HCEC 1CT (cell line): ENCODE measurements around the gene PLEKHA7.

ENCODE experiments used
- DNase-seq: peaks from one replicate; pipeline ENCODE4 v3.0.0-alpha.2; 2017

Gene PLEKHA7

GRCh38 chr11:16834384-16834783 is 179.8 kb downstream of the PLEKHA7 start:
- no peak for DNase-seq

GRCh38 chr11:16833026-16833425 is 181.2 kb downstream of the PLEKHA7 start:
- no peak for DNase-seq

- no peak for DNase-seq
Measured at GRCh38 chr11:16832193-16832539, 182.0 kb downstream of the PLEKHA7 start.

- DNase-seq = no peak
Measured at GRCh38 chr11:16831316-16832192, 182.7 kb downstream of the PLEKHA7 start.

GRCh38 chr11:16827139-16827538 is 187.1 kb downstream of the PLEKHA7 start:
- DNase-seq = no peak

- no peak for DNase-seq
Measured at GRCh38 chr11:16825968-16826367, 188.2 kb downstream of the PLEKHA7 start.

GRCh38 chr11:16825101-16825500 is 189.1 kb downstream of the PLEKHA7 start:
- DNase-seq = no peak

- DNase-seq = peak; percentile 62
Measured at GRCh38 chr11:16820324-16821092, 193.7 kb downstream of the PLEKHA7 start.

- DNase-seq = no peak
Measured at GRCh38 chr11:16818284-16818683, 195.9 kb downstream of the PLEKHA7 start.

- DNase-seq = no peak
Measured at GRCh38 chr11:16817351-16817750, 196.9 kb downstream of the PLEKHA7 start.

- no peak for DNase-seq
Measured at GRCh38 chr11:16816358-16817270, 197.6 kb downstream of the PLEKHA7 start.

- no peak for DNase-seq
Measured at GRCh38 chr11:16815047-16815767, 199.0 kb downstream of the PLEKHA7 start.

- DNase-seq = no peak
Measured at GRCh38 chr11:16814410-16815046, 199.7 kb downstream of the PLEKHA7 start.

- no peak for DNase-seq
Measured at GRCh38 chr11:16813126-16813525, 201.1 kb downstream of the PLEKHA7 start.

- DNase-seq = no peak
Measured at GRCh38 chr11:16812274-16812673, 201.9 kb downstream of the PLEKHA7 start.

- DNase-seq = no peak
Measured at GRCh38 chr11:16811136-16812020, 202.8 kb downstream of the PLEKHA7 start.

GRCh38 chr11:16809886-16810668 is 204.1 kb downstream of the PLEKHA7 start:
- DNase-seq = peak; percentile 29

- DNase-seq = no peak
Measured at GRCh38 chr11:16807306-16807705, 206.9 kb downstream of the PLEKHA7 start.

GRCh38 chr11:16806791-16807190 is 207.4 kb downstream of the PLEKHA7 start:
- no peak for DNase-seq

GRCh38 chr11:16805938-16806337 is 208.3 kb downstream of the PLEKHA7 start:
- no peak for DNase-seq
